GM12892 (cell line): Measurements from ENCODE around the gene UBXN6.

ENCODE experiments used
- POLR2A ChIP-seq: IDR thresholded peaks from 2 replicates; pipeline ENCODE4 v1.6.1; 2011; ENCODE audit warnings: low read depth, low read length, control low read depth
- POLR2AphosphoS5 ChIP-seq: IDR thresholded peaks from 2 replicates; pipeline ENCODE4 v1.6.1; 2011; ENCODE audit warnings: low read depth, low read length, control low read depth

- TF ChIP-seq POLR2A (no peak), POLR2AphosphoS5 (no peak)
Measured at GRCh38 chr19:4477034-4477801, 19.6 kb upstream of the UBXN6 start.
